Measurements from ENCODE around the gene PDE8B.

GRCh38 chr5:77172713-77173328 lies 37.7 kb upstream of the PDE8B start:
- TF ChIP-seq CTCF (IDR thresholded peaks at IDR 0.05) (no peak), EP300 (IDR thresholded peaks at IDR 0.05) (no peak), POLR2A (IDR thresholded peaks at IDR 0.05) (no peak), POLR2AphosphoS5 (IDR thresholded peaks at IDR 0.05) (no peak)

Measured in sigmoid colon (tissue), 4 donors.